Osteocyte (in vitro differentiated cells): ENCODE results near the gene SERPINB6. TPM values are rescaled to one million over a fixed set of nuclear protein-coding genes. Genes with fewer than 3 reads are reported as not detected.
"Not testable (repeated sequence)": the region's sequence is repeated elsewhere in the genome, so short reads cannot be mapped to it uniquely, and the experiment has no call there.

Source experiments
- DNase-seq: peaks from one replicate; pipeline ENCODE4 v3.0.0; 2021; ENCODE audit warnings: mixed read lengths; ENCODE audit not compliant: unreplicated experiment; ENCODE audit errors: extremely low spot score
- H3K27ac Mint-ChIP-seq: one replicate; pipeline ENCODE4 v1.8.0; 2021; ENCODE audit warnings: mild to moderate bottlenecking, mixed read lengths; ENCODE audit not compliant: unreplicated experiment
- H3K27me3 Mint-ChIP-seq: one replicate; pipeline ENCODE4 v1.8.0; 2021; ENCODE audit warnings: mixed read lengths; ENCODE audit not compliant: unreplicated experiment
- H3K36me3 Mint-ChIP-seq: one replicate; pipeline ENCODE4 v1.8.0; 2021; ENCODE audit warnings: mixed read lengths; ENCODE audit not compliant: unreplicated experiment
- H3K4me1 Mint-ChIP-seq: one replicate; pipeline ENCODE4 v1.8.0; 2021; ENCODE audit warnings: mixed read lengths; ENCODE audit not compliant: unreplicated experiment
- H3K4me3 Mint-ChIP-seq: one replicate; pipeline ENCODE4 v1.8.0; 2021; ENCODE audit warnings: mild to moderate bottlenecking, moderate library complexity, mixed read lengths; ENCODE audit not compliant: unreplicated experiment
- H3K9me3 Mint-ChIP-seq: one replicate; pipeline ENCODE4 v1.8.0; 2021; ENCODE audit warnings: mixed read lengths; ENCODE audit not compliant: unreplicated experiment
- total RNA-seq: library from RNA; stranded (reverse); gene quantifications from 2 replicates; pipeline ENCODE4 v1.2.1, GENCODE V29; 2021
- TF ChIP-seq, protein P1 (sequence below): fragments of 200-600 bp; sonication (generic); IDR thresholded peaks from 2 replicates; pipeline ENCODE4 v1.5.0; 2021; ENCODE audit warnings: antibody characterized with exemption, mild to moderate bottlenecking, moderate library complexity

The SERPINB6 gene
- total RNA-seq, 1 donor from 2014 or later = 93.1 TPM

DNA sequence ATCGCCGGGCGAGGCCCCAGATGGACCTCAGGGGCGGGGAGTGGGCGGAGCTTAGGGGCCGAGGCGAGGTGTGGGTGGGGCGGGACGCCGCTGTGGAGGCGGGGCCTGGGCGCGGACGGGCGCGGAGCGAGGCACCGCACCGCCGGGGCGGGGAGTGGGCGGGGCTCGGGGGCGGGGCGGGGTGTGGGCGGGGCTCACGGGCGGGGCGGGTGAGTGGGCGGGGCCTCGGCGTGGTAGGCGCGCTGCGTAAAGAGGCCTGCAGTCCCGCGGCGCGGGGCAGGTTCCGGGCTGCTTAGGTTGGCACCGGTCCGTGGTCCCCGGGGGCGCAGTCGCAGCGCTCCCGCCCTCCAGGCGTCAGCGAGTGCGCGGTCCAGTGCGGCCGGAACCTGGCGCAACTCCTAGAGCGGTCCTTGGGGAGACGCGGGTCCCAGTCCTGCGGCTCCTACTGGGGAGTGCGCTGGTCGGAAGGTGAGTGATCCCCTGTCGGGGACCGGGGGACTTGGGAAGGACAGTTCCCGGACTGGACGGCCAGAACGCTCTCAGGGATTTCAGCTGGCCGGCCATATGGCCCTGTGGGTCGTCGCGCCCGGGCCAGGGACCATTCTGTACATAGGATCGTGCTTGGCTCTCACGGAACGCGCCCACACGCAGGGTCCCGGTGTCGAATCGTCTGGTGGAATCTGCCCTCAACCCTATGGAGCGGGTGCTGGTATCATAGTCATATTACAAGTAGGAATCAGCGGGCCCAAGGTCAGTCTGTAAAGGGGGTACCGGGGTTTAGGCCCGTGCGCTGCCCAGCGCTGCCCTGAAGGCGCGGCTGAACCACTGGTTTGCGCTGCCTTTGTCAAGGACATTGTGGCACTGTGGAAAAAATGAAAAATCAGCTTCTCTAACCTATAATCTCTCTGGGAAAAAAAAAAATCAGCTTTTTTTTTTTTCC, 28.5 kb upstream of the SERPINB6 start, which contains the start of gene NQO2:
Gene NQO2, plus strand, starts transcription at position 277 of the 940 bp plus-strand sequence. CDS start 6,659 bp downstream, outside the sequence.
- H3K27me3 Mint-ChIP-seq = no peaks in the 10 kb centered on the region
- H3K4me1 Mint-ChIP-seq = peaks cover 27% of the 10 kb centered on the region
- peak within 1 kb of the TSS; percentile 87 for H3K4me3 Mint-ChIP-seq
- H3K27ac Mint-ChIP-seq = peak within 1 kb of the TSS; percentile 95
- no peaks in the 10 kb centered on the region for H3K9me3 Mint-ChIP-seq
- peak; percentile 97 for DNase-seq
- TF ChIP-seq, protein P1, sequence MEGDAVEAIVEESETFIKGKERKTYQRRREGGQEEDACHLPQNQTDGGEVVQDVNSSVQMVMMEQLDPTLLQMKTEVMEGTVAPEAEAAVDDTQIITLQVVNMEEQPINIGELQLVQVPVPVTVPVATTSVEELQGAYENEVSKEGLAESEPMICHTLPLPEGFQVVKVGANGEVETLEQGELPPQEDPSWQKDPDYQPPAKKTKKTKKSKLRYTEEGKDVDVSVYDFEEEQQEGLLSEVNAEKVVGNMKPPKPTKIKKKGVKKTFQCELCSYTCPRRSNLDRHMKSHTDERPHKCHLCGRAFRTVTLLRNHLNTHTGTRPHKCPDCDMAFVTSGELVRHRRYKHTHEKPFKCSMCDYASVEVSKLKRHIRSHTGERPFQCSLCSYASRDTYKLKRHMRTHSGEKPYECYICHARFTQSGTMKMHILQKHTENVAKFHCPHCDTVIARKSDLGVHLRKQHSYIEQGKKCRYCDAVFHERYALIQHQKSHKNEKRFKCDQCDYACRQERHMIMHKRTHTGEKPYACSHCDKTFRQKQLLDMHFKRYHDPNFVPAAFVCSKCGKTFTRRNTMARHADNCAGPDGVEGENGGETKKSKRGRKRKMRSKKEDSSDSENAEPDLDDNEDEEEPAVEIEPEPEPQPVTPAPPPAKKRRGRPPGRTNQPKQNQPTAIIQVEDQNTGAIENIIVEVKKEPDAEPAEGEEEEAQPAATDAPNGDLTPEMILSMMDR = no peak
- H3K36me3 Mint-ChIP-seq = peaks cover 7% of the 10 kb centered on the region

GRCh38 chr6:2998998-2999617, 27.7 kb upstream of the SERPINB6 start:
- DNase-seq = no peak
- H3K9me3 Mint-ChIP-seq = no peaks in the 10 kb centered on the region
- H3K4me1 Mint-ChIP-seq = peaks cover 27% of the 10 kb centered on the region
- peak overlapping the region; percentile 86 for H3K27ac Mint-ChIP-seq
- H3K4me3 Mint-ChIP-seq = peak overlapping the region; percentile 83
- H3K27me3 Mint-ChIP-seq = no peaks in the 10 kb centered on the region
- H3K36me3 Mint-ChIP-seq = peaks cover 2% of the 10 kb centered on the region
- TF ChIP-seq, protein P1 = no peak

DNA sequence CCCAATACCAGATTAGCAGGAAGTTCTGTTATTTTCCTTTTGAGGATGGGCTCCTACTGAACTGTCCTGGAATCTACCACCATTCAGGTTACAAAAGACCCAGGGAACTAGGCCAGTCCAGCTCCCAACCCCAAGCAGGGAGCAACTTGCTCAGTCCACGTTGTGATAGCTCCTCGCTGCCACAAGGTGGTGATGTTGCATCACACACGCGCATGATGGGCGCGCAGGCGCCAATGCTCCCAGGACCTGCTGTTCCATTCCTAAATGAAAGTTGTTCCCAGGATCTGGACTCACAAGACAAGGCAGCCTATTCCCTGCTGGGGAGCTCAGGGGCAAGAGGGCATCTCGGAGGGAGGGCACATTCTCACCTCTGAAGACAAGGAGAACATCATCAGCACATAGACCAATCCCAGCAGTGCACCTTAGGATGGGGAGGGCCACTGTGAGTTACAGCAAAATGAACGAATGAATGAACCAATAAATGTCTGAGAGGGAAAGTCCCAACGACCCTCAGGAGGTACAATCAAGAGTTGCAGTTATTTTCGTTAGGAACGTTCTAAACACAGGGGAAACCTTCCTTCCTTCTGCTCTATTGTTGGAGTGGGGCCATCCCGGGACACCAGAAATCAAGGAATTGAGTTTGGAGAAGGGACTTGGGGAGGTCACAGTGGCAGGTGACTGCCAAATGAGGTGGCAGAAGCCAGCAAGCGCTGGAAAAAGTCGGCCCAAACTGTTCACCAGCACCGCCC, 27.1 kb upstream of the SERPINB6 start:
- H3K36me3 Mint-ChIP-seq, H3K9me3 Mint-ChIP-seq, H3K27me3 Mint-ChIP-seq, DNase-seq: not testable (repeated sequence)
- Mint-ChIP-seq H3K27ac (peak overlapping the region; percentile 86), H3K4me1 (peaks cover 27% of the 10 kb centered on the region), H3K4me3 (peak overlapping the region; percentile 83)
- TF ChIP-seq, protein P1 = peak; percentile 61

DNA sequence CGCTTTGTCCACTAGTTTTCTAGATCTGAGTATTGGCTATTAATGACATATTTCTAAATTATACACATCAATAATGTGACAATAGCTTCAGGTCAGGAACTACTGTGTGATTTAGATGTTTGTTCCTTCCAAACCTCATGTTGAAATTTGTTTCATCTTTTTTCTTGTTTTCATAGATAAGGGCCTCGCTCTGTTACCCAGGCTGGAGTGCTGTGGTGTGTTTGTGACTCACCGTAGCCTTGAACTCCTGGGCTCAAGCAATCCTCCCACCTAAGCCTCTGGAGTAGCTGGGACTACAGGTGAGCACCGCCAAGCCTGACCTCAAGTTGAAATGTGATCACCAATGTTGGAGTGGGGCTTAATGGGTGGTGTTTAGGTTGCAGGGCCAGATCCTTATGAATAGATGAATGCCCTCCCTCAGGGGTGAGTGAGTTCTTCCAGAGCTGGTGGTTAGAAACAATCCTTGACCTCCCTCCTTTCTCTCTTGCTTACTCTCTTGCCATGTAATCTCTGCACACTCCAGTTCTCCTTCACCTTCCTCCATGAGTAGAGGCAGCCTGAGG, 22.5 kb upstream of the SERPINB6 start:
- Mint-ChIP-seq H3K4me3 (no peak overlapping the region), H3K27me3 (no peaks in the 10 kb centered on the region), H3K4me1 (peaks cover 20% of the 10 kb centered on the region), H3K36me3 (no peaks in the 10 kb centered on the region), H3K9me3 (no peaks in the 10 kb centered on the region), H3K27ac (no peak overlapping the region)
- TF ChIP-seq, protein P1 = no peak
- no peak for DNase-seq
